Psoas muscle (tissue), 8 donors: Measurements from ENCODE around the gene CTSD. TPM values are rescaled to one million over a fixed set of nuclear protein-coding genes. Genes with fewer than 3 reads are reported as not detected.
A peak's percentile ranks its signal among the peaks of the same experiment; 100 is the strongest.

Experiments
- ATAC-seq, 4 donors: fragments of 200-7000 bp; cut with Tn5 transposase; one replicate each; pipeline ENCODE4 v1.9.1; 2020; ENCODE audit warnings: moderate library complexity in 3 of 4, mild to moderate bottlenecking in 2 of 4
- DNase-seq, 2 donors: peaks; one replicate each; pipeline ENCODE4 v3.0.0-alpha.2; 2020
- H3K27ac ChIP-seq: fragments of 200-600 bp; one replicate; pipeline ENCODE4 v1.8.0; 2022
- H3K27me3 ChIP-seq, 3 donors: fragments of 200-600 bp in 1 of 3; one replicate each; pipeline versions ENCODE4 v1.6.1 to v1.8.0; 2013 to 2022; ENCODE audit warnings: low read length in 2 of 3, mild to moderate bottlenecking in 2 of 3, moderate library complexity in 1 of 3; ENCODE audit not compliant: insufficient read depth in 3 of 3
- H3K36me3 ChIP-seq, 2 donors: fragments of 200-600 bp in 1 of 2; one replicate each; pipeline versions ENCODE4 v1.6.1 to v1.8.0; 2013 to 2022; ENCODE audit warnings: low read depth in 1 of 2, mild to moderate bottlenecking in 1 of 2, moderate library complexity in 1 of 2; ENCODE audit not compliant: insufficient read depth in 1 of 2
- H3K4me1 ChIP-seq: fragments of 200-600 bp; one replicate; pipeline ENCODE4 v1.8.0; 2022
- H3K4me3 ChIP-seq: fragments of 200-600 bp; one replicate; pipeline ENCODE4 v1.8.0; 2022; ENCODE audit warnings: mild to moderate bottlenecking
- H3K9me3 ChIP-seq: fragments of 200-600 bp; one replicate; pipeline ENCODE4 v1.8.0; 2022
- WGBS, 3 donors: extraction: QIAGEN DNeasy Blood & Tissue Kit; methylation state at CpG; one replicate each; pipeline versions ENCODE4 v1.1.6 to v1.1.7; 2013; 5-methylcytosine and 5-hydroxymethylcytosine counted together
- intact Hi-C, 2 donors: fragments of 100-400 bp; cut with DNase I; formaldehyde crosslinking; loops; one replicate each; pipeline versions ENCODE4 v1.11.0 to v1.14.2; 2022
- polyA plus RNA-seq, 3 donors: library from polyadenylated mRNA; stranded (reverse); fragments of 200-250 nt; gene quantifications; one replicate each; pipeline ENCODE4 v1.2.3, GENCODE V29; 2013
- total RNA-seq, 4 donors: library from RNA; stranded (reverse); fragmentation: NEBNext Ultra II Directional in 2 of 4; extraction: Animal tissue kit (Norgen Biotek cat#: 25700) in 2 of 4; gene quantifications; one replicate each; pipeline versions ENCODE4 v1.2.1 to v1.2.4, GENCODE V29; 2021 to 2023
- TF ChIP-seq, protein P1 (sequence below): fragments of 200-600 bp; IDR thresholded peaks from one replicate; pipeline ENCODE4 v1.8.0; 2022; ENCODE audit warnings: antibody characterized with exemption
- donor health status: healthy with polysubstance abuse.
- donor health status: DM: no; HTN: no; CAD: no; lungs with moderate emphysema.
- donor health status: Bipolar disorder and iron deficiency.
- donor health status: healthy.
- donor health status: DM: yes; HTN: yes; CAD: no.
- donor health status: DM: no; HTN: no; CAD: no.
- donor health status: DM: no; HTN: no; CAD: no.
- donor health status: DM: yes; HTN: yes; CAD: no.

Gene CTSD
- total and polyA plus RNA-seq, 7 donors = 343 to 1,317 (median 680) TPM

DNA sequence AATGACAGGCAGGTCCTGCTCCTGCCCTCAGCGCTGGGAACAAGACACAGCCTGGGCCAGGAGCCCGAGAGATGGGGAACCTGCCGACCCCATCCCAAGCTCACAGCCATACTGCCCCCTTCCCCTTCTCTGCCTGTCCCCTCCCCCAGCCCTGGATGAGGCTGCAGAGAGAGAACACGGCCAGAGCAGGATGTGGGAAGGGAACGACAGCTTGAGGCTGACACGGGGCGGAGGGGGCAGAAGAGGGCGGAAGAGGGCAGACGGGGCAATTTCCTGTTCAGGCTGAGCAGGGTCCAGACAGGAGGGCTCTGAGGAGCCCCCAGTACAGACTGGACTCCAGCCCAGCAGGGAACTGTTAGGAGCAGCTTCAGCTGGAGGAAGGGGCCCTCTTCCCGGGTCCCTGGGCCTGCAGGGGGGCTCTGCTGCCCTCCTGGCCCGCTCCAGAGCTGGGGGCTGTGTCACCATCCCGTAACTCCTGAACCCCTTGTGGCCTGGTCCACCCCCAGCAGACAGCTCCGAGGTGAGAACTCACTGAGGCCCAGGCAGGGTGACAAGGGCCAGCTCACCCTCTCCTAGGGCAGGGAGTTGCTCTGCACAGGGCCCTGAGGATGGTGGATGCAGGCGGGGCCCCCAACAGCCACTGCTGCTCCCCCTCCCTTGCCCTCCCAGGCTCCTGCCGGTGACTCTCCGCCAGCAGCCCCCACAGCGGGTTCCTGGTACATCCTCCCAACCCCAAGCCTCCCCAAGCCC lies 5.7 kb downstream of the CTSD start:
- ATAC-seq (no peak), DNase-seq (peak; percentile 21 to 62)
- 76 to 85% (median 78%) methylated on average over 14 to 17 of the region's 17 CpGs for WGBS, 3 donors
- peak overlapping the region; percentile 6 for H3K27ac ChIP-seq
- no peaks in the 10 kb centered on the region for H3K9me3 ChIP-seq
- intact Hi-C loops = no loop called here
- peaks cover 77% of the 10 kb centered on the region for H3K4me1 ChIP-seq
- no peaks in the 10 kb centered on the region for H3K27me3 ChIP-seq
- TF ChIP-seq, protein P1, sequence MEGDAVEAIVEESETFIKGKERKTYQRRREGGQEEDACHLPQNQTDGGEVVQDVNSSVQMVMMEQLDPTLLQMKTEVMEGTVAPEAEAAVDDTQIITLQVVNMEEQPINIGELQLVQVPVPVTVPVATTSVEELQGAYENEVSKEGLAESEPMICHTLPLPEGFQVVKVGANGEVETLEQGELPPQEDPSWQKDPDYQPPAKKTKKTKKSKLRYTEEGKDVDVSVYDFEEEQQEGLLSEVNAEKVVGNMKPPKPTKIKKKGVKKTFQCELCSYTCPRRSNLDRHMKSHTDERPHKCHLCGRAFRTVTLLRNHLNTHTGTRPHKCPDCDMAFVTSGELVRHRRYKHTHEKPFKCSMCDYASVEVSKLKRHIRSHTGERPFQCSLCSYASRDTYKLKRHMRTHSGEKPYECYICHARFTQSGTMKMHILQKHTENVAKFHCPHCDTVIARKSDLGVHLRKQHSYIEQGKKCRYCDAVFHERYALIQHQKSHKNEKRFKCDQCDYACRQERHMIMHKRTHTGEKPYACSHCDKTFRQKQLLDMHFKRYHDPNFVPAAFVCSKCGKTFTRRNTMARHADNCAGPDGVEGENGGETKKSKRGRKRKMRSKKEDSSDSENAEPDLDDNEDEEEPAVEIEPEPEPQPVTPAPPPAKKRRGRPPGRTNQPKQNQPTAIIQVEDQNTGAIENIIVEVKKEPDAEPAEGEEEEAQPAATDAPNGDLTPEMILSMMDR = no peak
- peaks cover 4 to 61% of the 10 kb centered on the region in 2 donors for H3K36me3 ChIP-seq
- H3K4me3 ChIP-seq = peak overlapping the region; percentile 6

DNA sequence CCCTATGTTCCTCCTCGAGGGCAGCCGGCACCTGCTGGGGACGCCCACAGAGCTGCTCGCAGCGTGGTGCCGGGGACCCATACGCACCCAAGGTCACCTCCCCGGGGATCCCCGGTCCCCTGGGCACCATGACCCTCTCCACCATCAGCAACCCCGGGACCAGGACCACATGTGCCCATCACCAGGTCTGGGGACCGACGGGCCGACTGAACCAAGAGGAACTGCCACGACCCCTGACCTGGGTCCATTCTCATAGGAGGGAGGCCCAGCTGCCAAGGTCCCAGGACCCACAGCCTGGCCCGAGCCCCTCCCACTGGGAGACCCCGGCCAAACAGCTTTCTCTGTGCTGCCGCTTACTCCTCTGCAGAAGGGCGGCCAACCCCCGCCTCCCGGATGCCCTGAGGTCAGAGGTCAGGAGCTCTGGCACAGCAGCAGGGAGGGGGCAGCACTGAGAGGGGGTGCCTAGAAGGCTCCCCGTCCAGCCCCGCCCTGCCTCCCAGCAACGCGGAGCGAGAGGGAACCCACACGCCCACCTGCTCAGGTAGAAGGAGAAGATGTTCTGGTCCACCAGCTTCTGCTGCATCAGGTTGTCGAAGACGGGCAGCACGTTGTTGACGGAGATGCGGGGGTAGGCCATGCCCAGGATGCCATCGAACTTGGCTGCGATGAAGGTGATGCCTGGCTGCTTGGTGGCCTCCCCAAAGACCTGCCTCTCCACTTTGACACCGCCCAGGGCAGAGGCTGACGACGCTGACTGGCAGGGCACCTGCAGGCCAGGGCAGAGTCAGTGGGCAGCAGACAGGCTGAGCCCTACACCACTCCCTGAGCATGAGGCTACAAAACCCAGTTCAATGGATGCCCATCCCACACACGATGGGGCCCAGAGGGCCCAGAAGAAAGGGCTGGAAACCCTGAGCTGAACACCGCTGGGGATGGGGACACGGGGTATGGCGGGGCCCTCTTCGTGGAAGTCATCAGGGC lies 6.6 kb downstream of the CTSD start:
- WGBS, 3 donors = 85 to 89% (median 85%) methylated on average over 41 of the region's 41 CpGs
- no peaks in the 10 kb centered on the region for H3K9me3 ChIP-seq

DNA sequence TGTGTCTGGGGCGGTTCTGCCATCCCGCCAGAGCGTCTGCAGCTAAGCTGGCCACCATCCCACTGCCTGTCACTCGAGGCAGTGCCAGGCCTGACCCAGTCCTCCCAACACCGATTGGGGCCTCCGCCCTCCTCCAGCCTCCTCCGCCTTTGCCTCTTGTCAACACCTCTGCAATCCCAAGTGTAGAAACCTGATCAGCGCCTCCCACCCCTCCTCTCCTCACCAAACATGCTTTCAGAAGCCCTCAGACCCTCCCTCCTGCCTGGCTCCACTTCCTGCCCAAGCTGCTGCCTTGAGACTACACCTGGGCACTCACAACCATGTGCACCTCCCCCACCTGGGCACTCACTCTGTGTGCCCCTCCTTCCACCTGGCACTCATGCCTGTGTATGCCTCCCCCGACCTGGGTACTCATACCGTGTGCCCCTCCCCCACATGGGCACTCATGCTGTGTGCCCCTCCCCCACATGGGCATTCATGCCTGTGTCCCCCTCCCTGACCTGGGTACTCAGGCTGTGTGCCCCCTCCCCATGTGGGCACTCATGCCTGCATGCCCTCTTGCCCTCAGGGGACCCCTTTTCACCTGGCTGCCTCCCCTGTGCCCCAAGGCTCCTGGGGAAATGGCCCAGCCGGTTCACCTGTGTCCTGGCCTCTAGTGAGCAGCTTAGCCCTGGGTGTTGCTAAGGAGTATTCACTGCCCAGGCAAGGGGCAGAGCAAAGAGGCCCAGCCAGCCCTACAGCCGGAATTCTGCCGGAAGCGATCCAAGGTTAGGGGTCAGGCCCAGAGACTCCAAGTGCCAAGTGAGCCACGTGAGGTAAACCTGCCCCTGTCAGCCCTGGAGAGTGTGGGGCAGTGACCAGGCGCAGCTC lies 7.8 kb downstream of the CTSD start:
- no peak for ATAC-seq
- H3K4me1 ChIP-seq = peaks cover 83% of the 10 kb centered on the region

More for the DNA sequence above, 6.6 kb downstream of the CTSD start:
- peaks cover 4 to 69% of the 10 kb centered on the region in 2 donors for H3K36me3 ChIP-seq
- peak; percentile 28 to 53 for DNase-seq
- no peak overlapping the region for H3K4me3 ChIP-seq
- no peaks in the 10 kb centered on the region for H3K27me3 ChIP-seq
- intact Hi-C loops = no loop called here
- peak overlapping the region; percentile 53 for H3K27ac ChIP-seq
- TF ChIP-seq, protein P1 = no peak
- no peak for ATAC-seq
- peaks cover 83% of the 10 kb centered on the region for H3K4me1 ChIP-seq

DNA sequence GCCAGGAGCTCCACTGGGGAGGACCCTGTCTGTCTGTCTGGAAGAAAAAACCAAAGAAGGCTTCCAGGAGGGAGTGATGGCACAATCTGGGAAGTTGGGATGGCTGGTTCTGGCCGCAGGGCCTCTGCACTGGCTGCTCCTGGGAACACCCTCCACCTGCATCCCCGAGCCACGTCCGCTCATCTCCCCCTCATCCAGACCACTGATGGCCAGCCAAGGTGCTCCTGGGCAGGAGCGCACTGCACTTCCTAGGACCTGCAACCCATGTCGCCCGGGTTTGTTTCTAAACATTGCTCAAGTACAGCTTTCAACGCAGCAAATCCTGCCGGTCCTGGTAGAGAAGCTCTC lies 8.4 kb downstream of the CTSD start:
- Histone ChIP-seq H3K27ac (peak overlapping the region; percentile 53), H3K27me3 (no peaks in the 10 kb centered on the region), H3K4me1 (peaks cover 83% of the 10 kb centered on the region), H3K4me3 (no peak overlapping the region), H3K9me3 (no peaks in the 10 kb centered on the region), H3K36me3 (peaks cover 4 to 69% of the 10 kb centered on the region in 2 donors)
- DNase-seq (no peak), ATAC-seq (no peak)
- intact Hi-C loops = no loop called here
- TF ChIP-seq, protein P1 = no peak
- WGBS, 3 donors = 80 to 85% (median 83%) methylated on average over 9 of the region's 9 CpGs

More for the DNA sequence above, 7.8 kb downstream of the CTSD start:
- H3K9me3 ChIP-seq = no peaks in the 10 kb centered on the region
- no peak overlapping the region for H3K4me3 ChIP-seq
- H3K36me3 ChIP-seq = peaks cover 4 to 69% of the 10 kb centered on the region in 2 donors
- no peaks in the 10 kb centered on the region for H3K27me3 ChIP-seq
- intact Hi-C loops = no loop called here
- peak overlapping the region; percentile 53 for H3K27ac ChIP-seq
- DNase-seq = peak in 1 of 2 donors; percentile 61
- TF ChIP-seq, protein P1 = no peak
- WGBS, 3 donors = 45 to 61% (median 48%) methylated on average over 16 of the region's 16 CpGs
